ENCODE measurements around the gene CALML4.
"Not testable (repeated sequence)": the region's sequence is repeated elsewhere in the genome, so short reads cannot be mapped to it uniquely, and the experiment has no call there.

CALML4 gene

DNA sequence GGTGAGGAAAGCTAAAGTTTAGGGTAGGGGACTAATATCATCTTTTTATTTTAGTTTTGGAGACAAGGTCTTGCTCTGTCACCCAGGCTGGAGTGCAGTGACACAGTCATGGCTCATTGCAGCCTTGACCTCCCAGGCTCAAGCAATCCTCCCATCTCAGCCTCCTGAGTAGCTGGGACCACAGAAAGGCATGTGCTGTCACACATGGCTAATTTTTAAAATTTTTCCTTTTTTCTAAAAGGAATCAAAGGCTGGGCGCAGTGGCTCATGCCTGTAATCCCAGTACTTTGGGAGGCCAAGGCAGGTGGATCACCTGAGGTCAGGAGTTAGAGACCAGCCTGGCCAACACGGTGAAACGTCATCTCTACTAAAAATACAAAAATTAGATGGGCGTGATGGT, 20.3 kb upstream of the CALML4 start:
- in situ Hi-C loops (cut with MboI; ENCODE audit: low sequenced_read_pairs) = not testable (repeated sequence)

DNA sequence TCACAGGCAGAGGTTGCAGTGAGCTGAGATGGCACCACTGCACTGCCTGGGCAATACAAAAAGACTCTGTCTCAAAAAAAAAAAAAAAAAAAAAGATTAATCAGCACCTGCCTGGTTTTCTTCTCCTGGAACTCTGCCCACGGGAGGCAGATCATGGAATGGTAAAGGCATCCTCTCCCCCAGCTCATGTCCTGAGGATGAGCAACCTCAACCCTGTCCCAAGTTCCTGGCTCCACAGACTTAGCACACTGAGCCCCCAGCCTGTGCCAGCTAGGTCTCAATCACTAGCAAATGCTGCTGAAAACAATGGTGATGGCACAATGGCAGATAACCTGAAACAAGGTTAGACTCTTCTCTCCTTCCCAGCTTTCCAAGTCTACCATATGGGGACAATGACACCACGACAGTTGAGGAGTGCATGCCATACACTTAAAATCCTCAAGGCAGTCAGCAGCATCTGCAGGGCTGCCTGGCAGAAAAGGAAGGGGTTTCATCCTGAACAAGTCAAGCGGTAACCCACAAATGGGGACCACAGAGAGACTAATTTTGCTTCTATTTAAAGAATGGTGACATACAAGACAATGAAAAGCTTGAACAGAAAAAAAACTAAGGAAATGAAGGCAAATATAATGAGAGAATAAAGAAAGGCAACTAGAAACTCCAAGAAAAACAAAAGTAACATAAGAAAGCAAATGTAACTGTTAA, 19.6 kb upstream of the CALML4 start:
- in situ Hi-C loops (cut with MboI; ENCODE audit: low sequenced_read_pairs) = no loop called here

DNA sequence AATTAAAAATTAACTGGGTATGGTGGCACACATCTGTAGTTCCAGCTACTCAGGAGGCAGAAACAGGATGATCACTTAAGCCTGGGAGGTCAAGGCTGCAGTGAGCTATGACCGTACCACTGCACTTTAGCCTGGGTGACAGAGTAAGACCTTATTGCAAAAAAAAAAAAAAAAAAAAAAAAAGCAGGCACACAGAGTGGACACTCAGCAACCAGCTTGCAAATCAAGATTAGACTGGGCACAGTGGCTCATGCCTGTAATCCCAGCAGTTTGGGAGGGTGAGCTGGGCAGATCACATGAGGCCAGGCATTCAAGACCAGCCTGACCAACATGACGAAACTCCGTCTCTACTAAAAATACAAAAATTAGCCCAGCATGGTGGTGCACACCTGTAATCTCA, 19.0 kb upstream of the CALML4 start:
- in situ Hi-C loops (cut with MboI; ENCODE audit: low sequenced_read_pairs) = no loop called here

DNA sequence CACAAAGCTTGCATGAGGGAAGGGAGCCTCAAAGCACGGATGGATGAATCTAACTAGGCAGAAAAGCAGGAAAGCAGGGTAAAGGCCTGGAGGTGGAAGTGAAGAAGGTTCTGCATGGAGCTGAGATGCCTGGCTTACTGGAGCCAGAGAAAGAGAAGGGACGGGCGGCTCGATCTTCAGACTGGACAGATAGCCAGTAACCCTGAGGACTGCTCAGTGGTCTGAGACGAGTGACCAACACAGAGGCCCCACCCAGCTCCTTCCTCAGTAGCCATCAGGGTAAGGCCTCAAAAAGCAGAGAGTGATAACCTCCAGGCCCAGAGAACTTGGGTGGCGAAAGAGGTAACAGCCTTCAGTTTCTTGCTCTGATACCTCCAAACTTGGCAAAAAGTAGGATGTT, 18.0 kb upstream of the CALML4 start:
- in situ Hi-C loops (cut with MboI; ENCODE audit: low sequenced_read_pairs) = no loop called here

DNA sequence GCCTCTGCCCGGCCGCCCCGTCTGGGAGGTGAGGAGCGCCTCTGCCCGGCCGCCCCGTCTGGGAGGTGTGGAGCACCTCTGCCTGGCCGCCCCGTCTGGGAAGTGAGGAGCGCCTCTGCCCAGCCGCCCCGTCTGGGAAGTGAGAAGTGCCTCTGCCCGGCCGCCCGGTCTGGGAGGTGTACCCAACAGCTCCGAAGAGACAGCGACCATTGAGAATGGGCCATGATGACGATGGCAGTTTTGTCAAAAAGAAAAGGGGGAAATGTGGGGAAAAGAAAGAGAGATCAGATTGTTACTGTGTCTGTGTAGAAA, 17.3 kb upstream of the CALML4 start:
- in situ Hi-C loops (cut with MboI; ENCODE audit: low sequenced_read_pairs) = not testable (repeated sequence)

DNA sequence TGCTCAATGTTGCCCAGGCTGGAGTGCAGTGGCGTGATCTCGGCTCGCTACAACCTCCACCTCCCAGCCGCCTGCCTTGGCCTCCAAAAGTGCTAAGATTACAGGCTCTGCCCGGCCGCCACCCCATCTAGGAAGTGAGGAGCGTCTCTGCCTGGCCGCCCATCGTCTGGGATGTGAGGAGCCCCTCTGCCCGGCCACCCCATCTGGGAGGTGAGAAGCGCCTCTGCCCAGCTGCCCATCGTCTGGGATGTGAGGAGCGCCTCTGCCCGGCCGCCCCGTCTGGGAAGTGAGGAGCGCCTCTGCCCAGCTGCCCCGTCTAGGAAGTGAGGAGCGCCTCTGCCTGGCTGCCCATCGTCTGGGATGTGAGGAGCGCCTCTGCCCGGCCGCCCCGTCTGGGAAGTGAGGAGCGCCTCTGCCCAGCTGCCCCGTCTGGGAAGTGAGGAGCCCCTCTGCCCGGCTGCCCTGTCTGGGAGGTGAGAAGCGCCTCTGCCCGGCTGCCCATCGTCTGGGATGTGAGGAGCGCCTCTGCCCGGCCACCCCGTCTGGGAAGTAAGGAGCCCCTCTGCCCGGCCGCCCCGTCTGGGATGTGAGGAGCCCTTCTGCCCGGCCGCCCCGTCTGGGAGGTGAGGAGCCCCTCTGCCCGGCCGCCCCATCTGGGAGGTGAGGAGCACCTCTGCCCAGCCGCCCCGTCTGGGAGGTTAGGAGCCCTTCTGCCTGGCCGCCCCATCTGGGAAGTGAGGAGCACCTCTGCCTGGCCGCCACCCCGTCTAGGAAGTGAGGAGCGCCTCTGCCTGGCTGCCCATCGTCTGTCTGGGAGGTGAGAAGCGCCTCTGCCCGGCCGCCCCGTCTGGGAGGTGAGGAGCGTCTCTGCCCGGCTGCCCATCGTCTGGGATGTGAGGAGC, 16.6 kb upstream of the CALML4 start:
- in situ Hi-C loops (cut with MboI; ENCODE audit: low sequenced_read_pairs) = not testable (repeated sequence)

DNA sequence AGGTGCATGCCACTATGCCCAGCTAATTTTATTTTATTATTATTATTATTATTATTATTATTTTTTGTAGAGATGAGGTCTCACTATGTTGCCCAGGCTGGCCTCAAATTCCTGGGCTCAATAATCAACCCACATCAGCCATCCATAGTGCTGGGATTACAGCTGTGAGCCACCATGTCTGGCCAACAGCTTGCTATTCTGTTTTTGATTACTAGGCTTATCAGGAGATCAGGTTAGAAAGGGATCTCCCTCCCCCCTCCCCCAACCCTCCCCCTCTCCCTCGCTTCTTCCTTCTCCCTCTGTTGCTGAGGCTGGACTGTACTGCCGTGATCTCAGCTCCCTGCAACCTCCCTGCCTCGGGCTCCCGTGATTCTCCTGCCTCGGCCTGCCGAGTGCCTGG, 15.8 kb upstream of the CALML4 start:
- in situ Hi-C loops (cut with MboI; ENCODE audit: low sequenced_read_pairs) = no loop called here

DNA sequence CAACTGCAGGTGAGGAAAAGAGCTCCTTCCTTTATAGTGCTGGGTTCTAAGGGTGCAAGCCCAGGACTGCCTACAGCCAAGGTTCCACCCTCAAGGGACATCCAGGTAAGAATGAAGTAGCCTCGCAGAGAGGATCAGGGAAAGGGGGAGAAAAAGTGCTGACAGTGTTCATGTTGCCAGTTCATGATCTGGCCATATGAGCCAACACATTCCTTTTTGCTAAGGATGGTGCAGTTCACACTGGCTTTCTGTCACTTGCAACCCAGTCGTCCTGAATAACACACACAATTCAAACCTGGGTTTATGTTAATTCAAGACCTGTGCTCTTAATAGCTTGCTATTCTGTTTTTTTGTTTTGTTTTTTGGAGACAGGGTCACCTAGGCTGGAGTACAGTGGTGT, 15.4 kb upstream of the CALML4 start:
- in situ Hi-C loops (cut with MboI; ENCODE audit: low sequenced_read_pairs) = no loop called here

DNA sequence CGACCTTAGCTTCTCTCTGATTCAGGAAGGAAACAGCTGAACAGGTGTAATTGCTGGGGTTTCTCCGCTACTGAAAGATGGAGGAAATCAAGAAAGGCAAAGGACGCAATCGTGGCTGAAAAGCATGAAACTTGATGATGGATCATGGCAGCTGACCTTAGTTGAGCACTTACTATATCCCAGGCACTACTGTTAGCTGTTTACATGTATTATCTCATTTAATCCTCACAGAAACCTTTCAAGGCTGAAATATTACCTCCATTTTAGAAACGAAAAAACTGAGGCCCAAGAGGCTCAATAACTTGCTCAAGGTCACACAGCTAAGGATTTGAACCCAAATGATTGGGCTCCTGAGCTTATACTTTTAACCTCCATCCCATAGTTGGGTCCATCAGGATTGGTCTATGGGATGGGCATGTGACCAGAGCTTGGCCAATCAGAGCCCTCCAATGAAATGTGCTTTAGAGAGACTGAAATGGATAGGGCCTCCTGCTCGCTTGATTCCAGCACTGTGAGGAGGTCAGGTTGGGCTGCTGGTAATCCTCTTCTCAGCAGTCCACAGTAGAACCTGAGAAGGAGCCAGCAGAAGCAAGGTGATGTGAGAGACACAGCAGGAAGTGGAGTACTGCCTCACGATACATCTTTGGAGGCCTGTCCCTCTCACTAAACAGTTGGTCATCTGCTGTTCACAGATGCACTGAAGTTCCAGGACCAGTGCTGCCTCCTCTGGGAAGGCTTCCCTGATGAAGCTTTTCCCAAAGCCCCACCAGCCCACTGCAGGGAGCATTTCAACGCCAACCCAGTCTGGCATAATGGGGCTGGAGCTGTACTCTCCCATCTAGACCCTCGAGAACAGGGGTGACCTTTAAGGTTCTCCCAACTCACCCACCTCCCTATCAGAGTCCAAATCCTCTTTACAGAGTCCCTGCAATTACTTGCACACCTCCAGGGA, 14.0 kb upstream of the CALML4 start:
- in situ Hi-C loops (cut with MboI; ENCODE audit: low sequenced_read_pairs) = no loop called here

DNA sequence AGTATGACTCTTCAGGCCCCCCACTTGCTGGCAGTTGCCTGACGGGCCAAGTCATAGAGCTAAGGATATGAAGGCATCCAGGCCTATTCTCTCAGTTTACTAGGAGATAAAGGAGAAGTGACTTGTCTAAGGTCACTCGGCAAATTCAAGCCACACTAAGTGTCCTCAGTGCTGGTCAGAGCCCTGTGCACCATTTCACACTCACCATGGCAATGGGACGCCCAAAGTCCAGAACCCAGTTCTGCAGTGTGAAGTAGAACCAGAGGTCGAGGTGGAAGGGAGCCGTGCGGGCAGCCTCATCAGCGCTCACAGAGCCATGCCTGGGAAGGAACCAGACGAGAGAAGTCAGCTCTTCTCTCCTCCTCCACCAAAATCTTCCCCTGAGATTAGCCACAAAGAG, 13.2 kb upstream of the CALML4 start:
- in situ Hi-C loops (cut with MboI; ENCODE audit: low sequenced_read_pairs) = no loop called here

DNA sequence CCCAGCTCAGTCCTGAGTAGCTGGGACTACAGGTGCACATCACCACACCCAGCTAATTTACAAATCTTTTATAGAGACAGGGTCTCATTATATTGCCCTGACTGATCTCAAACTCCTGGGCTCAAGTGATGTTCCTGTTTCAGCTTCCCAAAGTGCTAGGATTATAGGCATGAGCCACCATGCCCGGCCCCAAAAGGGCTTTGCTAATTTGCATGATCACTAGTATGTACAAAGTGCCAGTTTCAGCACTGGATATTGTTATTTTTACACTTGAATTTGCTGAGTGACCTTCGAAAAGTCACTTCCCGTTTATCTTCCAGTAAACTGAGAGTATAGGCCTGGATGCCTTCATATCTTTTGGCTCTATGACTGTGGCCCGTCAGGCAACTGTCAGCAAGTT, 12.2 kb upstream of the CALML4 start:
- in situ Hi-C loops (cut with MboI; ENCODE audit: low sequenced_read_pairs) = no loop called here

DNA sequence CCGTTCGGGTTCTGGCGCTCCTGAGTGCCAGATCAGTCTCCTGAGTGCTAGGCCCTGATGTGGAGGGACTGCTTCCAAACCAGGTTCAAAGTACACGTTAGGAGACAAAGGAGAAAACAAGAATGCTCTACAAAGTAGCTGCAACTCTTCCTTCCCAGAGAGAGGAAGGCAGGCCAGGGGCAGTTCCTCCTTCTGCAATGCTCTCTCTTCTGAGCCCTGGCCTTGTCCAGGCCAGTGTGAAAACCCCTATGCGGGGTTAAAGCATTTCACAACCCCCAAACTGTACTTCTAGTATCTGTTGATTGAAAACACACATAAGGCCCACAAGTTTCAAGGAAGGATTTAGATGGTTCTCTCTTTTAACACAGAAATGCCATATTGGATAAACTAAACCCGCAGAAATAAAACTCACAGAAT, 9.7 kb upstream of the CALML4 start:
- in situ Hi-C loops (cut with MboI; ENCODE audit: low sequenced_read_pairs) = no loop called here

DNA sequence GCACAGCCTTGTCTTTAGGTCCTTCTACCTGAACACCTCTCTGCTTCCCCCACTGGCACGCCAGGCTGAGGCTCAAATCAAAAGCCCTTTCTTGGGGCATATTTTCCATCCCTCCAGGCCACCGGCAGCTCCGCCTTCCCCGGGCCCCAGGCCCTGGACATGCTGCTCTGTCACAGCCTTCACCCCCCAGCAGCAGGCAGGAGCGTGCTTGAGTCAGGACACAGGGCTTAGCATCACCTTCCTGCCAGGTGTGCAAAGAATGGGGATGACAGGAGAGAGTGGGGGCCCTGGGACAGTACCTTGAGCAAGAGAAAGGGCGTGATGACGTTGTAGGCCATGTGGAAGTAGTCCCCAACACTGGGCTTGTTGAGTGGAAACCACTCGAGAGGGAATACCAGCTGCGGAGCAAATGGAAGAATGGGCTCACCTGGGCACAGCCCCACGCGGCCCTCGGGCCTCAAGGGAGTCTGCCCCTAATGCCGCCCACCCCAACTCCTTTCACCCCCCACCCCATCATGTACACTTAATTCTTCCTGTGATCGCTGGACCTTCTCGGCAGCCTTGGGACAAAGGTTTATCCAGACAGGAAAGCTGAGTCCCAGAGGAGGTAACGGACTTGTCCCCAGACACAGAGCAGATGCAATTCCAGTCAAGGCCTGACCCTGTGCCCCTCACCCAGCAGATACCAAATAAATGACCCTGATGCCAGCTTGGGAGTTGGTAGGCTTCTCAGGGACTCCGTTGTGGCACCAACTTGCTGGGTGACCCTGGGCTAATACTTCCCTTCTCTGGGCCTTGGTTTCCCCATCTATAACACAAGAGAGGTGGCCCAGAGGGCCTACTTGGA, 9.1 kb upstream of the CALML4 start:
- in situ Hi-C loops (cut with MboI; ENCODE audit: low sequenced_read_pairs) = no loop called here

DNA sequence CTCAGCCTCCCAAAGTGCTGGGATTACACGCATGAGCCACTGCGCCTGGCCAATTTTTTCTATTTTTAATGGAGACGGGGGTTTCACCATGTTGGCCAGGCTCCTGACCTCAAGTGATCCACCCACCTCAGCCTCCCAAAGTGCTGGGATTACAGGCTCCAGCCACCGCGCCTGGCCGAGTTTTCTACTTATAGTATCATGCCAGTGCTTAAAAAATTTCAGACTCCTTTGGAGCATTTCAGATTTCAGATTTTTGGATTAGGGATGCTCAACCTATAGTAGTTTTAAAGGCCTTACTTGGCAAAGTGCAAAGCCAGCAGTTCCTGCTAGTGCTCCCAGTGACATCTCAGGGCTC, 8.3 kb upstream of the CALML4 start:
- in situ Hi-C loops (cut with MboI; ENCODE audit: low sequenced_read_pairs) = not testable (repeated sequence)

DNA sequence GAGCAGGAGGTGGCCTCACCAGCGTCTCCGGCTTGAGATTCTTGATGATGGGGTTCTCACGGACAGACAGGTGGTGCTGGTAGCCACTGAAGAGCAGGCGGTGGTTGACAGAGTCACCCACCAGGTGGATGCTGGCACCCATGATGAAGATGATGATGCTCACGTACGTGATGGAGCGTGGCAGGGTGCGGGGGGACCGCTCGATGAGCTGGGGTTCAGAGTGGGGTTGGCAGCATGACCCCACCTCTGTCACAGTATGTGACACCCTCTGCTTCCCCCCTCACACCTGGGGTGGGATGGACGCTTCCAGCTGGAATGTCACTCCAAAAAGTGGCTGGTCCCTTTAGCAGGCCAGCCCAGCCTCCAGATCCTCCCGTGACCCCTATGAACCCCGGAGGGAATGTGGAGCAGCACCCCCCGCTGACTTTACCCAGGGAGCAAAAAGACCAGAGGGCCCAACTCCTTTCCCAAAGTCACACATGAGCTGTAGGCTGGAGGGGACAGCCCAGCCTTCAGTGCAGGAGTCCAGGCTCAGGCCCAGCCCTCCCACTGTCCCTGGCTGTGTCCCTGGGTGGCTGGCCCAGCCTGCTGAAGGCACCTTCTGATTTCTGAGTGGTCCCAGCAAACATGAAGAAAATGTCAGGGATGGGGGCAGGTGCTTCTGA, 6.7 kb upstream of the CALML4 start:
- in situ Hi-C loops (cut with MboI; ENCODE audit: low sequenced_read_pairs) = no loop called here

DNA sequence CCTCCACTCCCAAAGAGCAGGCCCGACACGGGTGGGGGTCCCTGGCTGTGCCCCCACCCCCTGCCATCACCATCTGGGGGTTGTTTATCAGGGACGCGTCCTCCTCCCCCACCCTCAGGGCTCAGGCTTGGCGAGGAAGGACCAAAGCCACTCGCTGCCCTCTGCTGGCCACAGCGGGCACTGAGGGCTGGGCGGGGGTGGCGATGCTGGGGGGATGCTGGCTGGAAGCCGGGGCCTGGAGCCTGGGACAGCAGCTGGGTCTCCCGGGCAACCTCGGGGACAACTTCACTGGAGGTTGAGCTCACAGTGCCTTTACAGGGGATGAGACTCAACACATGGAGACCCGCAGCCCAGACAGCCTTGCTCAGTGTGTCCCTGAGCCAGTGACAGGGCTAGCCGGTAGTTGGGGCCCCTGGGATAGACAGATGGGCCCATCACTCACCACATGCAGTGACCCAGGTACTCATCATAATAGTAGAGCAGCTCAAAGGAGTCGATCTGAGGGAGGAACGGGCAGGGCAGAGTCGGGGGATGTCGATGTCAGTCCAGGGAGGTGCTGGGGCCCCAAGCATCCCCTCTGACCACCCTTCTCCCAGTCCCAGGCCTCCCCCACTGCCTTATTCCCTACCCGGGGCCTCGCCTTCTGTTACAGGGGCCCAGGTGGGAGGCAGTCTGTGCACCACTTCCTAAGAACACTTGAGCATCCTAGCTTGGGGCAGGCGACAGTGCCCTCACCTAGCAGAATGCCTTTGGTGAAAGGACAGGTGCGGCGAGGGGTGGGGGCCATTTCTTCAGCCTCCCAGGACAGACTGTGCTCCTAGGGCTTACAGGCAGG, 5.9 kb upstream of the CALML4 start:
- in situ Hi-C loops (cut with MboI; ENCODE audit: low sequenced_read_pairs) = no loop called here

DNA sequence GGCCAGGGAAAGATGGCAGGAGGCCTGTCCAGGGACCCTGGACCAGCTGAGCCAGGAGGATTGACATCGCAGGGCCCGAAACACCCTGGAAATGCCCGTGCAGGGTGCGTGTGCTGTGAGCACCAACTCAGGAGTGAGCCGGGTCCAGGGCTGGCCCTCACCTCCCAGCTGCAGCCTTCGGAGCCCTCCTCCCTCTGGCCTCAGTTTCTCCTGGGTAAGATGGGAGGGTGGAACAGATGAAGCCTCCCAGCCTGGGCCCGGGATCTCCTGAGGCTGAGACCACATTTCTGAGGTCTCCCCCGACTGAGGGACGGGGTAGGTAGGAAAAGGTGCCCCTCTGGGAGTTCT, 5.3 kb upstream of the CALML4 start:
- in situ Hi-C loops (cut with MboI; ENCODE audit: low sequenced_read_pairs) = no loop called here

DNA sequence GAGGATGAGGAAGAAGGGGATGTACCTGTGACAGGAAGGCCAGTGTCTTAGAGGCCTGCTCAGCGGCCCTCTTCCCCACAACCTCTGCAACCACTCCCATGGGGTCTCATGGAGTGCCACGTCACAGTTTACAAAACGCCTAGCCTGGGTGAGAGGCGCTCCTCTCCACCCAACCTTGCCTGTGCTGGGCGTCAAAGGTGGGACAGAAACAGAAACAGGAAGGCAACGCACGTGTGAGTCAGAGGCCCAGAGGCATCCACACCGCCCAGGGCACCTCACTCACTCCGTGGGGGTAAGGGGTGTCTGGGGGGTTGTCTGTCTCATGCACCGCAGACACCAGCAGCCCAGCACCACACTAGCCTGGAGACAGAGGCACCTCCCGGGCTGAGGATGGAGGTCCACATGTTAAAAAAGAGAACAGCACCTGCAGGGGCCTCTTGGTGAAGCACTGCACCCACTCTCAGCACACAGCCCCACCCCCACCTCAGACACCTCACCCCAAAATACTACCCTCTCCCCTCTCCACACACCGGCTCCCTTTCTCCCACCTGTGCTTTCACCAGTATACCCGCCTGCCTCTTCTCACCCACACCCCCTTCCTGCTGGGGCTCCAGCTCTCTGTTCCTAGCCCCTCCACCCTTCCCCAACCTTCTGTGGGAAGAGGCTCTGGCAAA, 4.7 kb upstream of the CALML4 start:
- in situ Hi-C loops (cut with MboI; ENCODE audit: low sequenced_read_pairs) = no loop called here

DNA sequence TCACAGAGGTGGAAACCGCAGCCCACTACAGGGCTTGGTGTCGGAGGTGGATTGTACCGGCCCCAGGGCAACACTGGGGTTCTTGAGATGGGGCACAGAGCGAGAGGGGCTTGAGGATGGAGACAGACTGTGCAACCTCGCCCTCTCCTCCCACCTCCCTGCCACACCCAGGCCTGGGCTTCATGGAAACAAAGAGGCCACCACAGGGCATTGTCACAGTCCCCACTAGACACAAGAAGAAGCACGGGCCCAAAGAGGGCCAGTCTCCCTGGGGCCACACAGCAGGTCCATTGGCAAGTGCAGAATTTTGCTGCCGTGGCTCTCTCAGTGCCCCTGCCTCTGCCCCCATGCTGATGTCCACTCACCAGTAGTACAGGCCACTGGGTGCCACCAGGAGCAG, 4.1 kb upstream of the CALML4 start:
- in situ Hi-C loops (cut with MboI; ENCODE audit: low sequenced_read_pairs) = no loop called here
